GM18508 (cell line): ENCODE data around the gene TK2.
"Not testable (repeated sequence)": the region's sequence is repeated elsewhere in the genome, so short reads cannot be mapped to it uniquely, and the experiment has no call there.

Experiments used
- ATAC-seq: cut with Tn5 transposase; IDR thresholded peaks from one replicate; pipeline ENCODE4 v1.9.1; 2021; ENCODE audit warnings: moderate number of reproducible peaks; ENCODE audit not compliant: insufficient read depth, unreplicated experiment

Gene TK2

DNA sequence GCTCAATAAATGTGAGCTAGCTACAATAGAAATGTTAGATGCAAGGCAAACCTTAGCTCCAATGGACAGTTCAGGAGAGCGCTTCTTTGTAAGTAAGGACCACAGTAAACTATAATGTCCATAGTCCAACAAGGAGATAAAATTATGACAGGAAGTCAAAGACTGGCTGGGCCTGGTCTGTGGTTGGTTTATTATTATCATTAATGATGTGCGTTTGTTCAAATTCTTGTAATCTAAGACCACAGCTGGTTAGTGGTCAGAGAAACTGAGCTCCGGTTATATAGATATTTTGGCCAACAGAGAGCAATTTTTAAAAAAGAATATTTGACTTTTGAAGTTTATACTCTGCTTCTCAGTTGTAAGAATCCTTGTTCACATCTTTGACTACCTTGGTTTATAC is 24.6 kb upstream of the TK2 start:
- ATAC-seq = no peak

DNA sequence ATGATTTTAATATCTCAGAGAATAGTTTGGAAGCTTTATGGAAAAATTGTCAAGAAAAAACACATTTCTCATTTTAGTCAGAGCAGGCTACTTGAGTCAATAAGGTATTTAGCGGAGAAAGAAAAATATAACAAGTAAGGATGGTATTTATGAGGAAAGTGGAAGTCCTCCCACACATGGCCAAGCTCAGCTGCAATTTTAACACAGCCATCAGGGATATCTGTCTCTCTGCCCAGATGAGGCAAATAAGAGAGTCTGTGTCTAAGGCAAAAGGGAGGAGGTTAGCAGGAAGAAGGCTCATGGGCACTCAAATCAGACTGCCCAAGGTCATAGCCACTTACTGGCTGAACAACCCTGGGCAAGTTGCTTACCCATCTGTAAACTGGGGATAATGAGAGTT is 24.2 kb upstream of the TK2 start:
- ATAC-seq = no peak

DNA sequence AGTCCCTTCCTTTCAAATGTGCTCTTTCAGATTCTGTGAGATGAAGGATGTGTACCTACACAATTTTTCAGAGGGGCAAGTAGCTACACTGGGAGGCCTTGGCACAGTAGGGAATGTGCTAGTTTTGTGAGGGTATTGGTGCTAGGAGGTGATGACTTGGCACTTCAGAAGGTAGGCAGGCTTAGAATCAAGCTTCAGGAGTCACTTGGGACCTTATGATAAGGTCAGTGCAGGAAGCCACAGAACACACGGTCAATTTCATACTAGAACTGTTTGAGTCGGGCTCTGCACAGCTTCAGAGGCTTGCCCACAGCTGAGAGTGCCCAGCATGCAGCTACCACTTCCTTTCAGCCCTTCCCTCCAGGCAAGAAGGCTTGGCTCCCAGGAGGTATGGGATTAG is 22.4 kb upstream of the TK2 start:
- no peak for ATAC-seq

DNA sequence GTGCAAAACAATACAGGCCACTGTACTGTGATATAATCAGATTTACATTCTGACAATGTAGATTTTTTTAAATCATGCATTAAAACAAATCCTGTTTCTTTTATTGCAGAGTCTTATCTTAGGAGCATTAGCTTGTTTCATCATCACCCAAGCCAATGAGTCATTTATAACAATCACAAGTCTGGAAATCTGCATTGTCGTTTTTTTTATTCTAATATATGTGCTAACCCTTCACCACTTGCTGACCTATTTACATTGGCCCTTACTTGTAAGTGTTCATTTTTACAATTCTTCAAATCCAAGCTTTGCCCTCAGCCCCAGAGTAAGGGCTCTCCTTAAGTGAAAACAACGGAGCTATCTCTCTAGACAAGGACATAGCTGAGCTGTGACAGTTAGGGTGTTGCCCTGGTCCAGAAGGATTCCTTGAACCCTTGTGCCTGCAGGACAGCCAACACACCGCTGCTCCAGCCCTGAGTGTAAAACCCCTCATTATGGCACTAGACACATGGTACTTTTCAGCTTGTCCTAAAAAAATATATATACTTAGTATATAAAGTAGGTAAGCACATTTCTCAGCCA is 20.0 kb upstream of the TK2 start:
- ATAC-seq = no peak

DNA sequence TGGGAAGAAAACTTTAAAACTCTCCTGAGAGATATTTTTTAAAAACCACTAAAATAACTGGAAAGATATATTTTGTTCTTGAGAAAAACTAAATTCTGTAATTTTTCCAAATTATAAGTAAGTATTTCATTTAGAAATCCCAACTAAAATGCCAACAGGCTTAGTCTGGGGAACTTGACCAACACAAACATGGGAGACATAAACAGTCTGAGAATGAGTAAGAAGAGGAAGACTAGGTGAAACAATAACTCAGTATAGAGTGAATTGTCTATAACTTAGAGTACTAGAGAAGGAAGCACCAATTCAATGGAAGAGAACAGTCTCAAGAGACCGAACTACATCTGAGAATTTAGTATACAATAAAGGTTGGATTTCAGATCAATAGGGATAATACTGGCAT is 19.2 kb upstream of the TK2 start:
- ATAC-seq = no peak

DNA sequence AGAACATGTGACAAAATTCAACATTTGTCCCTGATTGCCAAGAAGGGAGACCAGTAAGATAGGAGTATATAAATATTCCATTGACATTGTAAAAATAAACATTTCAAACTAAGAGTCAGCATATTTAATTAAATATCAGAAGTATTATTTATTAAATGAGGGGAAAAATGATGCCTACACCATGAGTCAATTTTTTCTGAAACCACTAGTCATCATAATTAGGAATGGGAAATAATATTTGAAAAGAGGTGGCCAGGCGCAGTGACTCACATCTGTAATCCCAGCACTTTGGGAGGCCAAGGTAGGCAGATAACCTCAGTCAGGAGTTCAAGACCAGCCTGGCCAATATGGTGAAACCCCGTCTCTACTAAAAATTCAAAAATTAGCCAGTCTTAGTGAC is 18.4 kb upstream of the TK2 start:
- no peak for ATAC-seq

DNA sequence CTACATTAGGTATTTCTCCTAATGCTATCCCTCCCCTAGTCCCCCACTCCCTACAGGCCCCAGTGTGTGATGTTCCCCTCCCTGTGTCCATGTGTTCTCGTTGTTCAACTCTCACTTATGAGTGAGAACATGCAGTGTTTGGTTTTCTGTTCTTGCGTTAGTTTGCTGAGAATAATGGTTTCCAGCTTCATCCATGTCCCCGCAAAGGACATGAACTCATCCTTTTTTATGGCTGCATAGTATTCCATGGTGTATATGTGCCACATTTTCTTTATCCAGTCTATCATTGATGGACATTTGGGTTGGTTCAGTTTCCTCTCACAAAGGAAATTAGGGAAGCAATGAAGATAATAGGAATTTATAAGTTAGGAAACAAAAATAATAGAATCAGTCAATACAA is 17.3 kb upstream of the TK2 start:
- not testable (repeated sequence) for ATAC-seq

DNA sequence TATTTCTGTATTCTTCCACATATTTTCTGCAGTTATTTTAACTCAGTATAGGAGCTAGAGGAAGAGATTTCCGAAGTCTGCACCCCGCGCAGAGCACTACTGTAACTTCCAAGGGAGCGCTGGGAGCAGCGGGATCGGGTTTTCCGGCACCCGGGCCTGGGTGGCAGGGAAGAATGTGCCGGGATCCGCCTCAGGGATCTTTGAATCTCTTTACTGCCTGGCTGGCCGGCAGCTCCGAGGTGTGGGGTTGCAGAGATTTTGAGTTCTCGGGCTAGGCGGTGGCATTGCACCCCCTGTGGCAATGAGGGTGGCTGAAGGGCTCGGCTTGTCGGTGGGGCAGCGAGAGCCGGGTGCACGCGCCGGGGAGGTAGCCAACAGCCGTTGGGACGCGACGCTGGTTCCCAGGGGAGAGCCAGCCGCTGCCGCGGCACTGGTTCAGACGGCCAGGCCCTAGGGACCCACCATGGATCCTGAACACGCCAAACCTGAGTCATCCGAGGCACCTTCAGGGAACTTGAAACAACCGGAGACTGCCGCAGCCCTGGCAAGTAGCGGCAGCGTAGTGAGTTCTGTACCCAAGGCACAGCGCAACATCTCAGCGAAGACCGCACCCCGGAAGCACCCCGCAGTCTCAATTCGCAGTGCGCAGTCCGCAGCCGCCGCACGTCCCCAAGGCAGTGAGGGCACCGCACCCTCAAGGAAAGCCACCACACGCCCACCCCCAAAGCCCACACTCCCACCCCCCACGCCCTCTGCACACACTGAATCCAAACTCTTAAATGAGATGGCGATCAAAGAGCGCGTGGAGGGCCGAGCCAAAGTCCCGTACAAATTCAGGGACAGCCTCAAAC is 16.4 kb upstream of the TK2 start, which contains the start of gene CMTM1:
TSS of gene CMTM1 (plus strand) at position 389 of the 851 bp plus-strand sequence. CDS start at position 464, 75 bp downstream.
- ATAC-seq = no peak

DNA sequence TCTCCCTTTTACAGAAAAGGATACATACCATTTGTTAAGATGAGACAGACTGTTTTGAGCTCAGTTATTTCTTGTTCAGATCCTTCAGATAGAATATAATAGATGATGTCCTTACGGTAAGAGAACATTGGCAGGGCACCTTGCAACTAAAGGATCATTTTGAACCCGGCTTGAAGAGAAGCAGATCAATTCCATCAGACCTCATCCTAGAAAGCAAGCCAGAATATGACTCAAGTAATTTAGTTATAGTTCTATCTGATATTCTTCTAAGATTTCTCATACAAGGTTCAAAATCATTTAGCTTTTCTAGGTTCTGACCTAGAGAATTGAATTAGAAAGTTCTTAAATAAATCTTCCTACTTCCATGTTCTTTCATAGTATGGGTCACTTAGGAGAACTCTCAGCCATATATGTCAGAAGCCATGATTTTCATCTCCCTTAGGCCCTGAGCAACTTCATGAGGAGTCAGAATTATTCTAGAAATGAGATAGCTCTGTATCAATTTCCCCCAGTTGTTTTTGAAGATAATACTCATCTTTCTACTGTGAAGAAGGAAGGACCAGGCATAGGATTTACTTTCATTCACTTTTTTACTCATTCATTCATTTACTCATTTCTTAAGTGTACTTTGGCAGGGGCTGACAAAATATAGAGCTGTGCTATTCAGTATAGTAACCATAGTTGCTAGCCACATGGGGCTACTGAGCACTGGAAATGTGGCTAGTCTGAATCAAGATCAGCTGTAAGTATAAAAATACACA is 13.8 kb upstream of the TK2 start:
- no peak for ATAC-seq

DNA sequence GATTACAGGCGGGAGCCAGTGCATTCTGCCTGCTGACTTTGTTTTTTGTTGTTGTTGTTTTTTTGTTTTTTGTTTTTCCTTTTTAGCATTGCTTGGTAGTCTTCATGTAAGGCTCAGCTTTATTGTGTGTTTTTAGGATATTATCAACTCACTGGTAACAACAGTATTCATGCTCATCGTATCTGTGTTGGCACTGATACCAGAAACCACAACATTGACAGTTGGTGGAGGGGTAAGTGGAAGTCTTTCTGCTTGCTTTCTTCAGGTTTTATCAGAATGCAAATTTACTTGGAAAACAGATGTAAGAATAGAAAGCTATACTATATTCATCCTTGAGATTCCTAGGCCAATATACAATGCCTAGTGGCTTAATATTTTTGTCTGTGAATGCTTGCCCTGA is 13.1 kb upstream of the TK2 start:
- ATAC-seq = no peak

DNA sequence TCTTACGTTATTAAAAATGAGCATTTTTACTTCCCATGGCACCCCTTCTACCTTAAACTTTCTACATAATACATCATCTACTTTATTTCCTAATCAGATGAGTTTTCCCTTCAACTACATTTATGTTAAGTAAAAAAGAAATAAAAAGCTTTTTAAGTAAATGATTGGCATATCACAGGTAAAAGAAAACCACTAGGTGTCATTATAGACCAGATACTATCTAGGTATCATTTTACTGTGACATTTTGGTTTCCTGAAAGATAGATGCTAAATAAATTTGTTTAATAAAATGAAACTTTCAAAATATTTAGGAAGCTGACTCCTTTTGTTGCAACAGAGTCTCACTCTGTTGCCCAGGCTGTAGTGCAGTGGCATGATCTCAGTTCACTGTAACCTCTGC is 12.5 kb upstream of the TK2 start:
- ATAC-seq = no peak

DNA sequence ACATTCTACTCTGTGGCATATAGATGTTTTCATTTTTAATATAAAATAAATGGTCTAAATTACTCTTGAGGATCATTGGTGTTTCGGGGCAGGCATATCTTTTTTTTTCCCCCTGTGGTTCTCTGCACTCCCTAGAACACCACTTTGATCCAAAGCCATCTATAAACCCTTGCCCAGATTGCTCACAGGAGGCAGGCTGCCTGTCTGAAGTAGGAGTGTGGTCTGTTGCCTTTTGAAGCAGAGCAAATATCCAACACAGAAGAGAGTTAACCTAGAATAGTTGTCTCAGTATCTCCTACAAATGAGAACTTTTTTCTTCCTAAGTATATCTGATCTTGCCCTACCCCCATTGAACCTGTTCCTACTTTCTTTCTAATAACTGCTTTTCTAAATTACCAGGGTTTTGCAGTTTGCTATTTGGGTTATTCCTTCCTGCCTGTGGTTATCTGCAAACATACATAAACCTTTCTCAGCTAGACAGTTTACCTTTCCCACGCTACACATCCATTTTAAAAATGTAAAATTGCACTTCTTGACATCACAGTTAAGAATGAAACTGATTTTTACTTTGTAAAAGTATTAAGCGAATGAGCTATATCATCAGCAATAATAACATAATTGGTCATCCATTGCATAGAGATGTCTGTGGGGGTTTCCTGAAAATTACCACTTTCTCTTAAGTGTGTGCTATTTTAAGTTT is 11.6 kb upstream of the TK2 start:
- no peak for ATAC-seq

DNA sequence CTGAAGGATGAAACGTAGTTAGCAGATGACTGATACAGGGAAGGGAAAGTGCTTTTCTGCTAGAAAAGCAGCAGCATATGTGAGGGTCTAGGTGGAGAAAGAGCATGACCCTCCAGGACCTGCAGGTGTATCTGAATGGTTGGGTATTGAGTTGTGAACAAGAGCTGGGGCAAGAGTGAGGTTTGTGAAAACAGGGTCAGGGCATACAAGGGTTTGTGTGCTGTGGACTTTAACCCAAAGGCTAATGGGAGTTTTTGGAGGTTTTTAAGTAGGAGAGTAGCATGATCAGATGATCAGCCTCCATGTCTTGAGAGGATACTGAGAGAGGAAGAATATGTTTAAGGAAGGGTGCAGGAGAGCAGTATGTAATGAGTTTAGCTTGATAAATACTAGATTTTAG is 10.2 kb upstream of the TK2 start:
- ATAC-seq = no peak

DNA sequence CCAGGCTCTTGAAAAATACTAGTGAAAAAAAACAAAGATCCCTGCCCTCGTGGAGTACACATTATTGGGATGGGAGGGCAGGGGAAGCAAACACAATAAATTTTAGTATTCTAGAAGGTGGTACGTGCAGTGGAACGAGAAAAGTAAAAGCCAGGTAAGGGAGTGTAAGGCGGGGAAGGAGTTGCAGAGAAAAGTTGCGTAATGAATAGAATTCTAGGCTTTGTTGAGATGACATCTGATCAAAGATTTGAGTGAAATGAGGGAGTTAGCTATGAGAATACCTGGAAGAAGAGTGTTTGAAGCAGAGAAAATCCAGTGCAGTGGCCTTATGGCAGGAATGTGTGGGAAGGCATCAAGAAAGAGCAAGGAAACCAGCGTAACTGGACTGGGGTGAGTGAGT is 4.6 kb upstream of the TK2 start:
- ATAC-seq = no peak

DNA sequence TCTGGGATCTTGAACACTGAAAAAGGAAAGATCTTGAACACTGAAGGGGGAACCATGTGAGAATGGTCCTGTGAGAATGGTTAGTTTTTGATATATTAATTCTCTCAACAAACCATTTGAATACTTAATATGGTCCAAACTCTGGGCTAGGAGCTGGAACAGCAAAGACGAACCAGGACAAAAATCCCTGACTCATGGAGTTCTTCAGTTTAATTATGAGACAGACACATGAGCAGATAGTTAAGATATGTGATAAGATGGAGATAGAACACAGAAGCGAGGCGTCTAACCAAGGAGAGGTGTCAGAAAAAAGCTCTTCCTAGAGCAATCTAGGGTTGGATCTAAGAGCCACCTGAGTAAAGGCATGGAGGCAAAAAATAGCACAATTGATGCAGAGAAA is 4.1 kb upstream of the TK2 start:
- no peak for ATAC-seq

DNA sequence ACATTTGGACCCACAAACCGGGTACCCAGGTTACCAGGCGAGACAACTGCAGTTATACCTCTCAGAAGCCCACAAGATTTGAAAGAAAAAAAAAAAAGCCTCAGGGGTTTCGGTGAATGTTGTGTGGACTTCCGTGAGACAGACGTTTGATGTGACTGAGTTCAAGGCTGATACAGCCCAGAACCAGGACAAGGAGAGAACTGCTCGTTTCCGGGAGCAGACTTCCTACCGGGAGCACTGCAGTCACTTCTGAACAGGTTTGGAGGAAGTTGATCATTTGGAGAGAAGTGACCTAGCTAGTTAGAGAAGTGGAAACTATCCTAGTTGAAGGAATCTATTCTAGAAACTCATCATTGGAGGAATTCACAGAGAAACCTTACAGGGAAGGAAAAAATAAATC is 3.3 kb upstream of the TK2 start:
- no peak for ATAC-seq

DNA sequence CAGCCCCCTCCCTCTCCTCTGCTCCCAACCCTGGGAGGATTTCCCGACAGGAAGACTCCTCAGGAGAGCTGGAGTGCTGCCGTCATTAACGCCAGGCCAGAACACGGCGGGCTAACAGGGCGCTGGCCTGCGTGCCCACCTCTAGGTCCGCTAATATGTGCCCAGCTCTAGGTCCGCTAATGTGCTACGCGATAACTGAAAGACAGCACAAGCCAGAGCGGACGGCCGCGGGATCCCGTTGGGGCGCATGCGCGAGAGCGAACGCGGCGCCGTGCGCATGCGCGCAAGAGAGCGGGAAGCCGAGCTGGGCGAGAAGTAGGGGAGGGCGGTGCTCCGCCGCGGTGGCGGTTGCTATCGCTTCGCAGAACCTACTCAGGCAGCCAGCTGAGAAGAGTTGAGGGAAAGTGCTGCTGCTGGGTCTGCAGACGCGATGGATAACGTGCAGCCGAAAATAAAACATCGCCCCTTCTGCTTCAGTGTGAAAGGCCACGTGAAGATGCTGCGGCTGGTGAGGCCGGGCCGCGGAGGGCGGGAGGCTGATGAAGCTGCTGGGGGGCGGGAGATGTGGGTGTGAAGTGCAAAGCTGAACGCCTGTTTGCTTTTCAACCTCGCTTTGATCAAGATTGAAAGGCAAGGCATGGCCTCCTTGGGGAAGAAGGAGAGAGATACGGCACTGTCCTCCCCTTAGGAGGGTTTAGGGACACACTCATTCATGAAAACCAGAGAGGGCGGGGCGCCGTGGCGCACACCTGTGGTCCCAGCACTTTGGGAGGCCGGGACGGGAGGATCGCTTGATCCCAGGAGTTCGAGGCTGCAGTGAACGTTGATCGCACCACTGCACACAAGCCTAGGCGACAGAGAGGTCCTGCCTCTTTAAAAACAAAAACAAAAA is 2.6 kb upstream of the TK2 start, which contains the start of gene CKLF:
TSS of gene CKLF (plus strand) at position 291 of the 892 bp plus-strand sequence. CDS start at position 431, 140 bp downstream.
- no peak for ATAC-seq

DNA sequence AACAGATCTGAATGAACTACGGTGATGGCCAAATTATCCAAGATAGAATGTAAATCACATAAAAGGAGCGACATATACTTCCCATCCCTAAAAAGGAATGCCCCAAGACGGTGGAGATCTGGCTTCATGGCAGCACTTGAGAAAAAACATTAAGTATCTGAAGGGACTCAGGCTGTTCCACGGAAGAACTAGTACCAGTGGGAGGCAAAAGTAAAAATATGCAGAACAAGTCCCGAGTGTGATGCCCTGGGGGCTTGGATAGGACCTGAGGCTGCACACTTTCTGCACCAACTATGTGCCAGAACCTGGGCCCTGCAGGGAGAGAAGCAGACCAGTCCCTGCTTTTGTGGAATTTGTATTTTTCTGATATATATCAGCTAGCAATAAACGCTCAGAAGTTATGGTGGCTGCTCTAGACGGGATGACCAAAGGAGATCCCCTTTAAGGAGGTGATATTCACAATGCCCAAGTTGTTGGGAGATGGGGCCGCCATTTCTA is 1.9 kb upstream of the TK2 start:
- ATAC-seq = no peak

DNA sequence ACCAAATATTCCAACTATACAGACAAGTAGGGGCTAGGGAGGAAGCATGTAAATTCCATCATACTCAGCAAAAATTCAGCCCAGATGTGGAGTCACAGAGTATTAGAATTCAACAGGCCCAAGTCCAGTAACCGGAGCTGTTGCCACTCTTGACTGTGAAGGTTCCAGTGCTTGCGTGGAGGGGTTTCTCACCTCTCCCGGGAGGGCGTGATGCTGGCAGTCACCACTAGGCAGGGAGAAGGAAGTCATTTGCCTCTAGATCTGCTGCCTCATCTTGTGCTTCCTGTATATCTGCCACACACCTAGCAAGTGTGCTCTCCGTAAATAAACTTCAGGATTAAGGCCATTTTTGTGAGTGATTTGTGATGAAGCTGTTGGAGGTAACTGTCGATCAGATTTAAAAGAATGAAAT is 1.4 kb upstream of the TK2 start:
- ATAC-seq = no peak
